Measurements from ENCODE around the gene URB2.
"Not testable (repeated sequence)": the region's sequence is repeated elsewhere in the genome, so short reads cannot be mapped to it uniquely, and the experiment has no call there.

The URB2 gene

GRCh38 chr1:229625915-229626831, at the start of gene URB2, which contains the start of gene TAF5L:
Gene URB2, plus strand, starts transcription at chr1:229626247. Its CDS starts 1,387 bp downstream, at chr1:229627634.
Gene TAF5L, minus strand, starts transcription at chr1:229626122. Its CDS starts 11,640 bp downstream, at chr1:229614482.
- DNase-seq: peak; percentile 82 to 87

- no peak for DNase-seq
Measured at GRCh38 chr1:229578168-229579058, 47.6 kb upstream of the URB2 start.

GRCh38 chr1:229579059-229579673, 46.9 kb upstream of the URB2 start:
- DNase-seq: no peak

GRCh38 chr1:229581485-229581884, 44.6 kb upstream of the URB2 start:
- DNase-seq: no peak

DNA sequence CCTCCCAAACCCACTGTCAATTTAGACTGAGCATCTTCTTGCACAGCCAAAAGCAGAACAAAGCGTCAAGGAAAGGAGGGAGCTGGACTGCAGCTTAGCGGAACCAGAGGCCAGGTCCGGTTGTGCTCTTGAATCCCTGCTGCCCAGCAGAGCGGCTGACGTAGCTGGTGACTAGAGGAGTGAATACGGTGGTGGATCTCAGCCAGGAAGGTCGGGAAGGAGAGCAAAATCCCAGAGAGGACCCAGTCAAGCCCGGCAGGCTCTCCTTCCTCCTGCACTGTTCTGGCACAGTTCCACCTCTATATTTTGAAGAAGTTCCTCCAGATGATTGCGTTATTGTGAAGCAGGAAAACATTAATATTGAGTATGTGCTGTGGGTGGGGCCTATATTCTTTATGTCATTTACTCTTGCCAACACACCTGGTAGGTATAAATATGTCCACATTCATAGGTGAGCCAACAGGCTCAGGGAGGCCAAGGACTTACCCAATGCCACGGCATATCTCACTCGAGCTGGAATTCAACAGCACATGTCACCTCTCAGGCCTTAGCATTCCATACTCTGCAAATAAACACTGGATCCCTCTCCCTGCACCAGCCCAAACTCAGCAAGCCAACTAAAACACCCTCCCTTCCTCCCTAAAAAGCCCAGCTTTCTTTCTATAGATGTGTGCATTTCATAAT, 43.9 kb upstream of the URB2 start:
- no peak for DNase-seq

GRCh38 chr1:229582715-229583114, 43.3 kb upstream of the URB2 start:
- DNase-seq: no peak

DNA sequence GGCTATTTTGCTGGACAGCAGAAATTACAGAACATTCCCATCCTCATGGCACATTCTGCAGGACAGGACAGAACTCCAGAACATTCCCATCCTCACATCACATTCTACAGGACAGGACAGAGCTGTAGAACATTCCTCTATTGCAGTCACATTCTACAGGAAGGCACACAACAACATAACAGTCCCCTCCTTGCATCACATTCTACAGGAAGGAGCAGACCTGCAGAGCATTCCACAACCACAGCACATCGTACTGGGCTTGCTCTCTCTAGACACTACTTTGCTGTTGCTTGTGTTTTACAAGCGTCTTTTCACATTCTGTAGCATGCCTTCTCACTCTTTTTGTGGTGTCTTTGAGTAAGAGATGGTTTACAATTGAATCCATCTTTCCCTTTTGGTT, 40.7 kb upstream of the URB2 start:
- no peak for DNase-seq

GRCh38 chr1:229590119-229590518, 35.9 kb upstream of the URB2 start:
- no peak for DNase-seq

GRCh38 chr1:229593800-229594199, 32.2 kb upstream of the URB2 start:
- no peak for DNase-seq

DNA sequence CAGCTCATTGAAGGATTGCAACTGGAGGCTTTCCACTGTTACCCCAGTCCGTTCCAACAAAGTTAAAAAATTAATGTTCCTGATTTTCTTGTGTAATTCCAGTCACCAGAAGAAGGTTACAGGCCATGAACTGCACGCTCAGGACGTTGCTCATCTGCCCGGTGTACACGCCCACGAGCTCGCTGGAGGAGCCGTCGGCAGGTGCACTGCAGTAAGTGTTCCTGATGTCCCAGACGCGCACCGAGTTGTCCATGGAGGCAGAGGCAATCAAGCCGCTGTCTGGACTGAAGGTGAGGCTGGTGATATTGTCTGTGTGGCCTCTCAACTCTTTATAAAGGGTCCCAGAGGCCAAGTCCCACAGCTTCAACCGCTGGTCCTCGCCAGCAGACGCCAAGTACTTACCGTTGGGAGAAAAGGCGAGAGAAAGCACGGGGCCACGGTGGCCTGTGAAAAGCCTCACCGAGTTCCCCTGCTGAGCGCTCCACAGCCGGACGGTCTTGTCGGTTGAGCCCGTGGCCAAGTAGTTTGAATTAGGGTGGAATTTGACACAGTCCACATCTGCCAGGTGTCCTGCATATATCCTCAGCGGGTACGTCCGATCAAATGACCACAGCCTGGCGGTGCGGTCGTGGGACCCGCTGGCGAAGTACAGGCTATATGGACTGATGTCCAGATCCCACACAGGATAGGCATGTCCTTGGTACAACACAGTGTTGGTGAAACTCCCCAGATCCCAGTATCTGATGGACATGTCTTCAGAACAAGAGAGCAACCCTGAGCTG, 31.6 kb upstream of the URB2 start:
- no peak for DNase-seq

DNA sequence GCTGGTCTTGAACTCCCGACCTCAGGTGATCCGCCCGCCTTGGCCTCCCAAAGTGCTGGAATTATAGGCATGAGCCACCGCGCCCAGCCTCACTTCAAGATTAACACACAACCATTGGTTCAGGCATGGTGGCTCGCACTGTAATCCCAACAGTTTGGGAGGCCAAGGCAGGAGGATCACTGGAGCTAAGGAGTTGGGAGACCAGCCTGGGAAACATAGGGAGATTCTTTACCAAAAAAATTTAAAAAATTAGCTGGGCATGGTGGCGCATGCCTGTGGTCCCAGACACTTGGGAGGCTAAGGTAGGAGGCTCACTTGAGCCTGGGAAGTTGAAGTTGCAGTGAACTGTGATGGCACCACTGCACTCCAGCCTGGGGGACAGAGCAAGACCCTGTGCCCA, 30.2 kb upstream of the URB2 start:
- DNase-seq: not testable (repeated sequence)

DNA sequence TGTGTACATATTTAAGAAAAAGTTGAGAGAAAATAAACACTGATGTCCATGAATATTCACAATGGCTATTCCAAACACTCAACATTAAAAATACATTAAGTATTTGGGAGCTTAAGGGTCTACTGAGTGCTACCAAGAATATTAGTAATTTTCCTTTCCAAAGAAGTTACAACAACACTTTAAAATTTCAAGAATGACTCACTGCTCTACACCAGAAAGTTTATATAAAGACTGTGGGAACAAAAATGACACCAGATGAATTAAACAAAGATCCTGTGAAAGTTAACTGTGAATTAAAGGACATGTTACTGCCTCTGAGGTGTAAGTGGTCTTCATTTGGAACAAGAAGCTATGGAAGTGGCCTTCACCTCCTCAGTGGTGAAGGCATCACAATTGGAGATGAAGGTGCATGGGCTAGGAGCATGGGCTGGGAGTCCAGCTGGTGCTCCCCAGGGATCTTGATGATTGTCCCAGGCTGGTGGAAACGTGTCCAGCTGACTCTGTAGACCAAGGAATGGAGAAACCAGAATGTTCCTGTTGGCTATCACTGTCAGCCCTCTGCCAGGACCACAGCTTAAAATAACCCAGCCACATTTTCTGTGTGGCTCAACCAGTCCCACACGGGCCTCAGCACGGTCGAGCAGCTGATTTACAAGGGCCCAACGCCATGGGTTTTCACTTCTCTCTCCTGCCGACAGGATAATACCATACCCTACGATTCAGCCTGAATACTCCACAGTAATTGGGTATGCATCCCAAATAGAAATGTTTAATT, 28.9 kb upstream of the URB2 start:
- DNase-seq: no peak

GRCh38 chr1:229597877-229598276, 28.2 kb upstream of the URB2 start:
- no peak for DNase-seq

GRCh38 chr1:229599218-229599954, 26.7 kb upstream of the URB2 start:
- no peak for DNase-seq

DNA sequence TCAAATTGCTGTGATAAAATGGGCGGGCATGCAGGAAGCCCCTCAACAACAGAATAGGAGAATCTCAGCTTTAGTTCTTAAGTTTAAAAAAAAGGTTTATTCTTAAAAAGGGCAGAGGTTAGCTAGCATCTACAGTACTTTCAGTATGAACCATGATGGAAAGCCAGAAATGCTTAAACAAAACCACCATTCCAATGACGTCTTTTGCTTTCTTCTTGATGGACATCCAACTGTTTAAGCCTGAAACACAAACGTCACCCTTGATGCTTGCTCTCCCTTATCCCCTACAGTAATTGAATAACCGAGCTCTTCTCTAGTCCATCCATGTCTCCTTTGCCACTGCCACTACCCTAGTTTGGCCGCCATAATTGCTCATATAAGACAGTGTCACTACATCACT, 25.8 kb upstream of the URB2 start:
- DNase-seq: no peak

DNA sequence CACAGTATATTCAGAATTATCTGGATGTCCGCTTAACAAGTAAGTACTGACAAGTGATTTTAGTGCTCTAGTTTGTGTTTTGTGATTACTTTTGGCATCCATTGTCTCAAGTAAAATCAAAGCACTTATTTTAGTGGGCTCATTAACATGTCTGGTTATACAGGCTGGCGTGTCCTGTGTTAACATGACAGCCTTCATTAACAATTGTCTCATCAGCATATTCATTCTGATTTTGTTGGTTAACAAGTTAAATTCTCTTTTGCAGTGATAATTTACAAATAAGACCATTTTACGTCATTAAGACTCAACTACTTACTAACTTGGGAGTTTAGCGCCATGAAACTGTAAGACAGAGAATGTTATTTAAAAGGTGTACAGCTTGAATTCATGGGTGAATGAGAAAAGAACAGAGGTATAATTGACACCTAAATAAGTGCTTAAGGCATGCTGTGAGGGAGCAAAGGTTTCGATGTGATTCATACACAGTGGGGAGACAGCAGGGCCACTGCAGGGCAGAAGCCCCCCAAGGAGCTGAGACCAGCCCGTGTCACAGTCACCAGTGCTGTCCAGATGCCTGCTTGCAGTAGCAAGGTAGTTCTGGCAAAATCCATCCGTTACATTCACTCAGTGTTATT, 22.6 kb upstream of the URB2 start:
- DNase-seq: no peak

DNA sequence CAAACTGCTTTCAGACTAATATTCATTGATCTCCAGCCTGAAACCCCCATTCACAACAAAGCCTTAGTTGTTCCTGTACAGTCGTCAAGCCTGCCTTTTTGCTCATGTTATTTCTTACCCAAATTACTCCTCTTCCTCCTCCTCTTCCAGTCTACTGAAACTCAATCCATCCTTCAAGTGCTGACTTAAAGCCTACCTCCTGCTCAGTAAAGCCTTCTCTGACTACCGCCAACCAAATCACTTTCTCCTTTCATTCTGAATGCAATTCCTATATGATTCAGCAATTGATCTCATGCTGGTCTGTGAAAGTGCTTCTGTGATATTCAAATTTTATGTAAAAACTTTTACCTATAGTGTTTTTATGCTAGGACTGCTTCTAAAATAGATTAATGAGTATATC, 18.7 kb upstream of the URB2 start:
- DNase-seq: no peak

DNA sequence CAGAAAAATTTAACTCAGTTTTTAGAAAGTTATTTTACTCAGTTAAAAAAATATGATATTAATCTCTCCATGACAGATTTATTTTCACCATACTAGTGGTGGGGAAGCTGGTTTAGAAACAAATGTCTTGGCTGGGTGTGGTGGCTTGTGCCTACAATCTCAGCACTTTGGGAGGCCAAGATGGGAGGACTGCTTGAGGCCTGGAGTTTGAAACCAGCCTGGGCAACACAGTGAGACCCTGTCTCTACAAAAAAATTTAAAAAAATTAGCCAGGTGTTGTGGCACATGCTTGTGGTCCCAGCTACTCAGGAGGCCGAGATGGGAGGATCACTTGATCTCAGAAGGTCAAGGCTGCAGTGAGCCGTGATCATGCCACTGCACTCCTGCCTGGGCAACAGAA, 17.5 kb upstream of the URB2 start:
- no peak for DNase-seq

DNA sequence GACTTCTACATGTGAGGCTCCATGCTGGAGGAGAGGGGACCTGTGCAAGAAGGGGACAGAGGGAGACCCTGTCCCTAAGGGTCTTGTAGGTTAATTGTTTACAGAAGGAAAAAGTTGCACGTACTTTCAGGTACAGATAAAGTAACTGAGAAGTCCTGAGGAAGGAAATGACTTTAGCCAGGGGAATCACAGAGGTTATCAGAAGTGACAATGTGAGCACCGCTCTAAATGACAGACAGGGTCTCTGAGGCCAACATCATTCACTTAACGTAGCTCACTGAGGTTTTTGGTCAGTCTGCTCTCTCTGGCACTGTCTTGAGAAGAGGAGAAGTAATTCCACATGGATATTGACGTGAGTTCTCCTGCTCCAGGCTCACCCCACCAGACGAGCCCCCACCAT, 12.1 kb upstream of the URB2 start:
- DNase-seq: no peak

DNA sequence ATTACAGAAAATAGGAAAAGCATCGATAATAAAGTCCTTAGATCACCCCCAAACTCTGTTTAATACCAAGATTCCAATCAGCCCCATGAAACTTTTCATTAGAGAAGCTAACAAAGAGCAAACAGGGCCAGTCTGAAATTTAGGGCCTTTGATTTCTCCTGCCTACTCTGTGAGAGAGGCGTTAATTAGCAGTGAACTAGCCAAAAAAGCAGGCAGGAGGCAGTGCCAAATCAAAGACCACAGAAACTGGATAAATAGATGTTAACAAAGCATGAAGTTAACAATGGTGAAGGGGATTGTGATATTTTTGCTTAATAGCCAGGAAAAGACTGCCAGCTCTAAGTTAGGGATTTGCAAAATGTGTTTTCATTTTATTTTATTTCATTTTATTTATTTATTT, 11.3 kb upstream of the URB2 start:
- no peak for DNase-seq
